ENCODE measurements around the gene OVCA2.
"Not testable (repeated sequence)": the region's sequence is repeated elsewhere in the genome, so short reads cannot be mapped to it uniquely, and the experiment has no call there.

The OVCA2 gene

GRCh38 chr17:2013220-2013993 lies 28.4 kb upstream of the OVCA2 start:
- in situ Hi-C loops (cut with MboI; ENCODE audit: low sequenced_read_pairs) = not testable (repeated sequence)

GRCh38 chr17:2013994-2014317 lies 27.9 kb upstream of the OVCA2 start:
- in situ Hi-C loops (cut with MboI; ENCODE audit: low sequenced_read_pairs) = no loop called here

DNA sequence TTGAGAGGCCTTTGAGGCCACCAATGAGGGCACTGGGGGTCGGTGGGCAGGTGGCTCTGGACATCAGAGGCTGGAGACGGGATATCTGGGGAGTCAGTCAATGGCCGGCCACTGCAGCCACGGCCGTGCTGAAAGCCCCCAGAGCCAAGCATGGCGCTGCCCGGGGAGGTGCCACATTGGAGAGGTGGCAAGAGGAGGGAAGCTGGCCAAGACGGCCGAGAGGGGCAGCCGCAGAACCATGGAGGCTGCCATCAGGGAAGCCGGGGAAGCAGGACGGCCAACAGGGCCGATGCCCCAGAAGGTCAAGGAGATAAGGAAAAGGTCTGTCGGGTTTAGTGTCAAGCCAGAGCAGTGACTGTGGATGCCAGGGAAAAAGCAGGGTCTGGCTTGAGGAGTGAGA lies 26.5 kb upstream of the OVCA2 start:
- in situ Hi-C loops (cut with MboI; ENCODE audit: low sequenced_read_pairs) = no loop called here

DNA sequence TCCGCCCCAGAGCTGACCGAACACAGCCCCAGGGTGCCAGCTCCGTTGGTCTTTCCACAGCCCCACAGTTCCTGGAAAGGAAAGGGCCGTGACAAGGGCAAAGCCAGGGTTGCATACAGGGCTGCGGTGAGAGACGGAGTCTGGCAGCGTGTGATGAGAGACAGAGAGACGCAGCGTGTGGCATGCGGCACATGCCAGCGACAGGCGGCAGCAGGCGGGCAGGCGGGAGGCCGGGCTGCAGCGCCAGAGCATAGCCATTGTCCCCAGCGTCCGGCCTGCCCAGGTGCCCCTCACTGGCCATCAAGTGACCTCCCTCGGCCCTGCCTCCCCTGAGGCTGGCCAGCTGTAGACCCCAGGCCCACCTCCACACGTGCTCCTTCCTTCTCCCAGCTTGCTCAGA lies 25.3 kb upstream of the OVCA2 start:
- in situ Hi-C loops (cut with MboI; ENCODE audit: low sequenced_read_pairs) = no loop called here

DNA sequence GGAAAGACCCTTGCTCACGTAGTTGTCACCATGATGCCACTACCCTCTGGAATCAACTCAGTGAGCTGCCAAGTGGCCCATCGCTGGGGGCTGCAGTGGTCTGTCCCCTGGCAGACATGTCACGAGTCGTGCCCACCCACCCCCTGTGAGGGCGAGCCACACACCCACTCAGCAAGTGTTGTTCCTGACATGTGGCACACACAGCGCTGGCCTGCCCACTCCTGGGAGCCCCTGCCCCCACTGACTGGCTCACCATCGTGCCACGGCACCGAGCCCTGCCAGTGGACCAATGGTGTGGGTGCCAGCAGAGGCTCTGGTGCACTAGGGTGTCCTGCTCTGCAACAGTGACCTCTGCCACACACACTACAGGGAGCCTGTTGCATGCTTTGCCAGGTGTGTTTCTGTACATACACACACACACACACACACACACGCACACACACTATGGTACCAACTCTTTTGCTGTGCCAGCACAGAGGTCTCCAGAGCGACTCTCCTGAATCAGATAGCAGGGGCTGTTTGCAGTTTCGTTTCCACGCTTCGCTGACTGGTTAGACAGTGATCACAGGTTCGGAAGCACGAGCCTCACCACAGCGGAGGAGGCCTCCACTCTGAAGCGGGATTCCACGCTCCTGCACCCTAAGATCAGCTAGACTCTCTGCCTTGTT lies 24.4 kb upstream of the OVCA2 start:
- in situ Hi-C loops (cut with MboI; ENCODE audit: low sequenced_read_pairs) = no loop called here

GRCh38 chr17:2018716-2019510 lies 22.9 kb upstream of the OVCA2 start:
- in situ Hi-C loops (cut with MboI; ENCODE audit: low sequenced_read_pairs) = no loop called here

DNA sequence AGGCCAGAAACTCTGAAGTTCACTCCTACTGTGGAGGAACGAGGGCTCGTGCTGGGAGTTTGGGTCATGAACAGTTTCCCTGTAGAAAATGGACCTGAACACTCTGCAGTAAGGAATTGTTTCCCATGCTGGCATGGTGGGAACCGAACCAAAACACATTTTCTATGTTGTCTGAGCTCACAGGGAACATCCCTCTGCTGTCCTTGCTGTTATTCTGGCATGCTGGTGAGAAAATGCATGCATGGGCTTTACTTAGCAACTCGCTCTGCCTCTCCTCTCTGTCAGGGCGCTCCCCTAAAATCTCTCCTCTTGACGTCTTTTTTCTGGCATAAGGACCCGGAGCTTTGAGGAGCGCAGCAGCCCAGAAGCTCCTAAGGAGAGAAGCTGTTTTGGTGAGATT lies 22.1 kb upstream of the OVCA2 start:
- in situ Hi-C loops (cut with MboI; ENCODE audit: low sequenced_read_pairs) = no loop called here

GRCh38 chr17:2020721-2021120 lies 21.1 kb upstream of the OVCA2 start:
- in situ Hi-C loops (cut with MboI; ENCODE audit: low sequenced_read_pairs) = no loop called here

GRCh38 chr17:2022647-2023240 lies 19.1 kb upstream of the OVCA2 start:
- in situ Hi-C loops (cut with MboI; ENCODE audit: low sequenced_read_pairs) = no loop called here

DNA sequence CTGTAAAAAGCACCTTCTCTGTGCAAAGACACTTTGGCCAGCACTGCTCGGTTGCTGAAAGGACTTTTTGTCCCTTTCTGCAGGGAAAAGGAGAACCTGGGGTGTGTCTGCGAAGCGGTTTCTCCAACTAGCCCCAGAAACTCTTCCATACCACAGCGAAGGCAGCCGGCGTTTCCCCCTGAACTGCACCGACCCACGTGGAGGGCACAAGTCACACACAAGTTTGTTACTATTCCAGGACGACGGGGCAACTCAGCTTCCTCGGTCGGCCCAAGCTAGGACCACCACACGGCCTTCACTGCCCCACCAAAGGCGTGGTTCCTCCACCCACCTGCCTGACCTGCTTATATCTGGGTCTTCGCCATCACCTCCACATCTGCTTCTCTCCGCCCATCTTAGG lies 18.6 kb upstream of the OVCA2 start:
- in situ Hi-C loops (cut with MboI; ENCODE audit: low sequenced_read_pairs) = no loop called here

- in situ Hi-C loops (cut with MboI; ENCODE audit: low sequenced_read_pairs) = no loop called here
Measured at GRCh38 chr17:2023692-2024571, 17.9 kb upstream of the OVCA2 start.

- in situ Hi-C loops (cut with MboI; ENCODE audit: low sequenced_read_pairs) = no loop called here
Measured at GRCh38 chr17:2024572-2025219, 17.1 kb upstream of the OVCA2 start.

GRCh38 chr17:2025220-2025621 lies 16.6 kb upstream of the OVCA2 start, which contains the start of gene RTN4RL1:
TSS of gene RTN4RL1 (minus strand) at chr17:2025334. CDS start at chr17:2024865, 469 bp downstream.
- in situ Hi-C loops (cut with MboI; ENCODE audit: low sequenced_read_pairs) = no loop called here

DNA sequence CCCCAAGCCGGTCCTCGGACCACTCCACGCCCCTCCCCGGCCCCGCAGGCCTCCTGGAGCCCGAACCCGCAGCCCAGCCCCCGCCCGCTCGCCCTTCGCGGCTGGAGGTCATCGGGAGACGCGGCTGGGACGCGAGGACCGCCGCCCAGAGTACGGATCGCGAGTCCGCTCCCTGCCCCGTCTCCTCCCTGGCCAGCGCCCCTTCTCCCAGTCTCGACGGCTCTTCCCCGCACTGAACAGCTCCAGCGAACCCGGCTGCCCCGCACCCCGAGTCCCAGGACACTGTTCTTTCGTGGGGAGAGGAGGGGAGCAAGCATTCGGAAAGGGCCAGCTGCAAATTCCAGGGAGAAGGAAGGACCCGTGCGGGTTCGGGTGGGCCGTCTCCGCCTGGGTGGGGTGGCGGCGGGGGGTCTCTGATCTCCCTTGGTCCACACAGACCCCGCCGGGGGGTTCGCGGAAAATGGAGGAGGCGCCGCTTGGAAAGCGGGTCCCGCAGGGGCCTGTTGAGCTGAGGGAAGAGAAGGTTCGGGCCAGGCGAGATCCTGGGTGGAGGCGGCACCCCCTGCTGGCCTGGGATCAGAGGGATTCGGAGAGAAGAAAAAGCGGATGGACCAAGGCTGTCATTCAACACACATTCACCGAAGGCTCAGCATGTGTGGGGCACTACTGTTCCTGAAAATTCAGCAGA lies 16.1 kb upstream of the OVCA2 start:
- in situ Hi-C loops (cut with MboI; ENCODE audit: low sequenced_read_pairs) = no loop called here

- in situ Hi-C loops (cut with MboI; ENCODE audit: low sequenced_read_pairs) = no loop called here
Measured at GRCh38 chr17:2027528-2028233, 14.1 kb upstream of the OVCA2 start.

- in situ Hi-C loops (cut with MboI; ENCODE audit: low sequenced_read_pairs) = no loop called here
Measured at GRCh38 chr17:2028234-2028614, 13.6 kb upstream of the OVCA2 start.

DNA sequence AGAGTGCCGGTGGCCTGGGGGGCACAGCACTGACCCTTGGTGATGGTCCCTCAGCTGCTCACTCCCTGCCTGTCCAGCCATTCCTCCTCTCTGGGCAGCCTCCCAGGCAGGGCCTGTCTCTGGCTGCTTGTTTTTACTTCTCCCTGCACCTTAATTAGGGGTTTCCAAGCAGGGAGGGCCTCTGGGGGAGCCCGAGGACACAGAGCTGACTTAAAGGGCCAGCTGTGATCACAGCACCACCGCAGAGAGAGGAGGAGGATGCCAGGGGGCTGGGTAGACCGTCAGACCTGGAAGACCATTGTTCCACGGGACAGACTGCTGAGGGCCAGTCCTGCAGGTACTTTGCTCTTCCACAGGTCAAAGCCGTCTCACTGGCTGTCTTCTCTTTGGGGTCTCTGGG lies 13.1 kb upstream of the OVCA2 start:
- in situ Hi-C loops (cut with MboI; ENCODE audit: low sequenced_read_pairs) = no loop called here

DNA sequence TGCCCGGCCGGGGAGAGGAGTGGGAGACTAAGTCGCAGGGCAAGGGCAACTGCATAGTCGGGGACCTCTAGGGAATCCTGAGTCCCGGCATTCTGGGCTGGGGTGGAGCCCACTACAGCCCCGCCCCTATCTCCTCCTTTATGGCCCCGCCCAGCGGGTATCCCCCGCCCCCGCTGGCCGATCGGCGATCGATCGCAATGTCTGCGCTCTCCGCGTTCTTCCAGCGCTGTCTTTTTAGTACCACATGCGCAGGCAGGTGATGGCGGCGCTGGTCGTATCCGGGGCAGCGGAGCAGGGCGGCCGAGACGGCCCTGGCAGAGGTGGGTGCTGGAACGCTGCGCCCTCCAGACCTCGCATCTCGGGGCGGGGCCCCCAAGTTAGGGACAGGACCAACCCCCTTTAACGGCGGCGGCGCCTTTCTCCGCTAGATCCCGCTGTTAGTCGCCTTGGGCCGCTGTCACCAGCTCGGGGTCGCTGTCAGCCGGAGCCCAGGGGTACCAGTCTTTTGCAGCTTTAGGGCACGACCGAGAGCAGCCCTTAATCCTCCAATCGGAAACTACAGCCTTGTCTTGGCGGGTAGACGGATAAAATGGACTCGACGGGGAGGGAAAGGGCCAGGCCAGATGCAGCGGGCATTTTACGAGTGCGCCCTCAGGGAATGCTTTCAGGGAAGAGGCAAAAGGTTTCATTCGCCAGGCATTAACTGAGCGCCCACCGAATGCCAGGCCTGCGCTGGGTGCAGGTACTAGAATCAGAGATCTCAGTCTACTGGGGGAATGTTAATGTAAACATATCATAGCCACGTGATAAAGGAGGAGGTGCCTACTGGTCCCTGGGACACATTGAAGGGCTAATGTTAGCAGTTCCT lies 11.7 kb upstream of the OVCA2 start, which contains the start of gene DPH1:
DPH1 (plus strand) TSS at position 243 of the 868 bp plus-strand sequence; CDS start at position 260, 17 bp downstream.
- in situ Hi-C loops (cut with MboI; ENCODE audit: low sequenced_read_pairs) = no loop called here

Measured in HL-60/S4 treated with phorbol 12-myristate 13-acetate at 8.2 ng/mL for 4 days and 3 days (cell line).